Mucosa of descending colon (tissue), 3 donors: ENCODE measurements around the gene TPM1. TPM values are rescaled to one million over a fixed set of nuclear protein-coding genes. Genes with fewer than 3 reads are reported as not detected.

Experiments
- ATAC-seq: fragments of 200-7000 bp; cut with Tn5 transposase; one replicate; pipeline ENCODE4 v1.9.1; 2020; ENCODE audit warnings: mild to moderate bottlenecking, moderate library complexity
- DNase-seq, 3 donors: peaks; one replicate each; pipeline ENCODE4 v3.0.0-alpha.2; 2020
- H3K36me3 ChIP-seq: fragments of 200-600 bp; one replicate; pipeline ENCODE4 v1.8.0; 2021; ENCODE audit warnings: low read depth, mild to moderate bottlenecking
- H3K4me1 ChIP-seq: fragments of 200-600 bp; one replicate; pipeline ENCODE4 v1.8.0; 2021; ENCODE audit warnings: low read depth, mild to moderate bottlenecking
- H3K4me3 ChIP-seq: fragments of 200-600 bp; one replicate; pipeline ENCODE4 v1.8.0; 2021; ENCODE audit warnings: mild to moderate bottlenecking
- H3K9me3 ChIP-seq: fragments of 200-600 bp; one replicate; pipeline ENCODE4 v1.8.0; 2021; ENCODE audit warnings: mild to moderate bottlenecking
- CTCF ChIP-seq: fragments of 200-600 bp; IDR thresholded peaks from one replicate; pipeline ENCODE4 v1.8.0; 2022; ENCODE audit warnings: antibody characterized with exemption, mild to moderate bottlenecking
- intact Hi-C, 2 donors: fragments of 100-400 bp; cut with DNase I in 1 of 2; cut with micrococcal nuclease in 1 of 2; formaldehyde crosslinking; loops; one replicate each; pipeline versions ENCODE4 v1.11.0 to v1.11.1; 2022; cut with DNase I, micrococcal nuclease
- total RNA-seq, 3 donors: library from RNA; stranded (reverse); fragmentation: NEBNext Ultra II Directional in 2 of 3; extraction: Animal tissue kit (Norgen Biotek cat#: 25700) in 2 of 3; gene quantifications; one replicate each; pipeline versions ENCODE4 v1.2.1 to v1.2.4, GENCODE V29; 2021 to 2023
- donor health status: DM: no; HTN: no; CAD: no; lungs with moderate emphysema.
- donor health status: DM: no; HTN: no; CAD: no.
- donor health status: DM: no; HTN: yes; CAD: no.

Gene TPM1
- total RNA-seq, 3 donors from 2014 or later = 613 to 1,704 (median 696) TPM

- intact Hi-C loops = no loop called here
- no peaks in the 10 kb centered on the region for H3K4me1 ChIP-seq
- ATAC-seq (no peak), DNase-seq (no peak)
- TF ChIP-seq CTCF = no peak
- no peaks in the 10 kb centered on the region for H3K9me3 ChIP-seq
- no peaks in the 10 kb centered on the region for H3K36me3 ChIP-seq
- no peak overlapping the region for H3K4me3 ChIP-seq
Measured at GRCh38 chr15:63012444-63012843, 30.1 kb upstream of the TPM1 start.

DNA sequence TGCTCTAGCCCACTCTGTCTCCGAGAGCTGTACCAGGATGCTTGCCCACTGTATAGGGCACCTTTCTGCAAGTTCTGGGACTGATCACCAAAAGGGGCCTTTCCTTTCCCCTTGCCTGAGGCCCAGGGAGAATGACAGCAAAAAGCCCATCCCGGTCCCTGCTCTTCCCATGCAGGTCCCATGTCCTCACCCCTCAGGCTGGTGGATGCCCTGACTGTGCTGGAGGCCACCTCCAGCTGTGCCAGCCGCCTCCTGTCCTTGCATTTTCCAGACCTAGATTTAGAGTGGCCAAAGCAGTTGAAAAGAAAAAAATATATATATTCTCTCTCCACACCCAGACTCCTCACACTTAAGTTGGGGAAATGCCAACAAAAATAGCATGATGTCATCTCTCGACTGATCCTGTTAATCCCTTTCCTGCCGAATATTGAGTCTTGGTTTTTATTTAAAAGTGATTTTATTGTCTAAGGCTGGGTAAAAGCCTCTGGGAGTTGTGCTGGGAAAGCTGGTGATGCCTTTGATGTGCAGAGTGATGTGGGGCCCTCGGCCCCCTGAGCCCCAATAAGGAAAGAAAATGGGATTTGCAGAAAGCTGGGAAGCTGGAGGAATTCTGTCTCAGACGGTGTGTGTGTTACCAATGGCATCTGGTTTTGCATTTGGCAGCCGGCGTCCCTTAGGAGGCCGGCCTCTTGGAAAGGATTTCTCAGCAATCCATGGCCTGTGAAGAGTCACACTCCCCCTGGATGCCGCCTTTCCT, 29.3 kb upstream of the TPM1 start:
- no peaks in the 10 kb centered on the region for H3K9me3 ChIP-seq
- no peaks in the 10 kb centered on the region for H3K4me1 ChIP-seq
- ATAC-seq = no peak
- H3K36me3 ChIP-seq = no peaks in the 10 kb centered on the region
- no peak overlapping the region for H3K4me3 ChIP-seq
- TF ChIP-seq CTCF = no peak
- intact Hi-C loops = no loop called here
- DNase-seq = no peak

GRCh38 chr15:63014578-63014977, 28.0 kb upstream of the TPM1 start:
- ATAC-seq (no peak), DNase-seq (no peak)
- TF ChIP-seq CTCF = no peak
- H3K4me3 ChIP-seq = no peak overlapping the region
- intact Hi-C loops = no loop called here
- no peaks in the 10 kb centered on the region for H3K9me3 ChIP-seq
- H3K4me1 ChIP-seq = no peaks in the 10 kb centered on the region
- no peaks in the 10 kb centered on the region for H3K36me3 ChIP-seq

DNA sequence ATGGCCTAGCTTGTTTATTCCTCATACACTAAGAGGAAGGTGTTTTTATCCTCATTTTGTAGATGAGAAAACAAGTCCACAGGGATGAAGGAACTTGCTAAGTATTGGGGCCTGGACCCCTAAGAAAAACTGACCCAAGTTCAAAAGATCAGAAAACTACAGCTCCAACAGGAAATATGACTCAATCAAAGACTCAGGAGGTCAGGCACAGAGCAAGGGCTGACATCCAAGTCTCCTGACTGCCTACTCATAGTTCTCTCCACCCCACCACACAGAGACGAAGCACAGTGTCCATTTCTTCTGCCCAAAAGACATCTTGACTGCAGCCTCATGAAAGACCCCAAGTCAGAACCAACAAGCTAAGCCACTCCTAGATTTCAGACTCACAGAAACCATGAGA, 26.9 kb upstream of the TPM1 start:
- H3K36me3 ChIP-seq = no peaks in the 10 kb centered on the region
- no peak for TF ChIP-seq CTCF
- no peaks in the 10 kb centered on the region for H3K9me3 ChIP-seq
- DNase-seq (no peak), ATAC-seq (peak; percentile 51)
- intact Hi-C loops = no loop called here
- H3K4me3 ChIP-seq = no peak overlapping the region
- H3K4me1 ChIP-seq = no peaks in the 10 kb centered on the region

DNA sequence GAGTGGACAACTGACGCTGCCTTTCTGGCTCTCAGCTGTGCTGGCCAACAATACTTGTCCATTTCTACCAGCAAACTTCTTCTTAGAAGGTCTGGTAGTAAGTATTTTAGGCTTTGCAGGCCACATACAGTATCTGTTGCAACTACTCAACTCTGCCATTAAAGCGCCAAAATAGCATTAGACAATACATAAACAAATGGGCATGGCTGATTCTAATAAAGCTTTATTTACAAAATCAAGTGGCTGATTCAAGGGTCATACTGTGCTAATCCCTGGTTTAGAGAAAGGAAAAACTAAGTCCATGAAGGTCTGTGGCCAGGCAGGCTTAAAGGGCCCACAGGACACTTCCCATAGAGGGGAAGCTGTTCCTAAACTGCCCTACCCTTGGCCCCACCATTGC, 26.3 kb upstream of the TPM1 start:
- intact Hi-C loops = no loop called here
- TF ChIP-seq CTCF = no peak
- DNase-seq = no peak
- H3K4me3 ChIP-seq = no peak overlapping the region
- ATAC-seq = no peak
- no peaks in the 10 kb centered on the region for H3K9me3 ChIP-seq
- no peaks in the 10 kb centered on the region for H3K4me1 ChIP-seq
- no peaks in the 10 kb centered on the region for H3K36me3 ChIP-seq

- no peaks in the 10 kb centered on the region for H3K4me1 ChIP-seq
- H3K9me3 ChIP-seq = no peaks in the 10 kb centered on the region
- DNase-seq (no peak), ATAC-seq (peak; percentile 38)
- intact Hi-C loops = no loop called here
- H3K4me3 ChIP-seq = no peak overlapping the region
- no peaks in the 10 kb centered on the region for H3K36me3 ChIP-seq
- TF ChIP-seq CTCF = no peak
Measured at GRCh38 chr15:63018639-63019038, 23.9 kb upstream of the TPM1 start.
